Left kidney (tissue), 2 donors: ENCODE data around the gene G2E3. TPM values are rescaled to one million over a fixed set of nuclear protein-coding genes. Genes with fewer than 3 reads are reported as not detected.
"Not testable (repeated sequence)": the region's sequence is repeated elsewhere in the genome, so short reads cannot be mapped to it uniquely, and the experiment has no call there.

Experiments used
- DNase-seq: peaks from one replicate; pipeline ENCODE4 v3.0.0-alpha.2; 2013
- polyA plus RNA-seq: library from polyadenylated mRNA; unstranded; fragments of 120-200 nt; gene quantifications from one replicate; pipeline ENCODE4 v1.2.1, GENCODE V29; 2013; ENCODE audit not compliant: insufficient read length

Gene G2E3
- polyA plus RNA-seq, 1 donor = 39.0 TPM

GRCh38 chr14:30559638-30560091 lies 707 bp downstream of the G2E3 start:
- peak; percentile 33 for DNase-seq

GRCh38 chr14:30560581-30560980 lies 1.6 kb downstream of the G2E3 start:
- no peak for DNase-seq

GRCh38 chr14:30564235-30564867 lies 5.4 kb downstream of the G2E3 start:
- no peak for DNase-seq

DNA sequence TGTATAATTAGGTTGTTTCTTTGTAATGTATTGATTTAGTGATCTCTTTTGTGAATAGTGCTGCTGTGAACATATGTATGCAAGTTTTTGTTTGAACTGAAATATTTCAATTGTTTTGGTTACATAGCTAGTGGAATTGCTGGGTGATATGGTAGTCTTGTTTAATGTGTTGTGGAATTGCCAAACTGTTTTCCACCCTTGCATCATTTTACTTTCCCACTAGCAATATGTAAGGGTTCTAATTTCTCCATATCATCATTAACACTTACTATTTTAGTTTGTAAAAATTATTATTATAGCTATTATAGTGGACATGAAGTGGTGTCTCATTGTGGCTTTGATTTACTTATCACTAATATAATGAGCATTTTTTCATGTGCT lies 5.9 kb downstream of the G2E3 start:
- no peak for DNase-seq

- DNase-seq = no peak
These were observed 10.4 kb downstream of the G2E3 start for GRCh38 chr14:30569216-30569902.

GRCh38 chr14:30569903-30570226 lies 10.9 kb downstream of the G2E3 start:
- DNase-seq = no peak

GRCh38 chr14:30572237-30572636 lies 13.3 kb downstream of the G2E3 start:
- no peak for DNase-seq

- no peak for DNase-seq
These were observed 13.8 kb downstream of the G2E3 start for GRCh38 chr14:30572771-30573170.

GRCh38 chr14:30573226-30573814 lies 14.4 kb downstream of the G2E3 start:
- no peak for DNase-seq

DNA sequence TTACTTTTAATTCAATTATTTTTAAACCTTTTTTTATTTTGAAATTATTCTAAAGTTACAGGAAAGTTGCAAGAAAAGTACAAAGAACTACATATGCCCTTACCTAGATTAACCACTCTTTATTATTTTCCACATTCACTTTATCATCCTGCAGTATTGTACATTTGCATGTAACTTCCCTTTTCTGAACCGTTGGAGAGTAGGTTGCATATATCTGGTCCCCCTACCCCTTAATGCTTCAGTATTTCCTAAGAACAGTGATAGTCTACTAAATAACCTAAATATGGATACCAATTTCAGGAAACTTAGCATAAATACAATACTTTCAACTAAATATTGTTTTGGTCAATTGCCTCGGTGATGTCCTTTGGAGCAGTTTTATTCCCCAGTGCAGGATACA lies 15.0 kb downstream of the G2E3 start:
- no peak for DNase-seq

DNA sequence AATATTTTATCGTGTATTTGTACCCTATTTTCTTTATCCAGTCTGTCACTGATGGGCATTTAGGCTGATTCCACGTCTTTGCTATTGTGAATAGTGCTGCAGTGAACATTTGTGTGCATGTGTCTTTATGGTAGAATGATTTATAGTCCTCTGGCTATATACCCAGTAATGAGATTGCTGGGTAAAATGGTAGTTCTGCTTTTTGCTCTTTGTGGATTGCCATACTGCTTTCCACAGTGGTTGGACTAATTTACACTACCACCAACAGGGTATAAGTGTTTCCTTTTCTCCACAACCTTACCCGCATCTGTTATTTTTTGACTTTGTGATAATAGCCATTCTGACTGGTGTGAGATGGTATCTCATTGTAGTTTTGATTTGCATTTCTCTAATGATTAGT lies 15.8 kb downstream of the G2E3 start:
- not testable (repeated sequence) for DNase-seq

- DNase-seq = not testable (repeated sequence)
These were observed 17.4 kb downstream of the G2E3 start for GRCh38 chr14:30576333-30576732.

GRCh38 chr14:30580616-30581282 lies 21.8 kb downstream of the G2E3 start:
- DNase-seq = no peak

DNA sequence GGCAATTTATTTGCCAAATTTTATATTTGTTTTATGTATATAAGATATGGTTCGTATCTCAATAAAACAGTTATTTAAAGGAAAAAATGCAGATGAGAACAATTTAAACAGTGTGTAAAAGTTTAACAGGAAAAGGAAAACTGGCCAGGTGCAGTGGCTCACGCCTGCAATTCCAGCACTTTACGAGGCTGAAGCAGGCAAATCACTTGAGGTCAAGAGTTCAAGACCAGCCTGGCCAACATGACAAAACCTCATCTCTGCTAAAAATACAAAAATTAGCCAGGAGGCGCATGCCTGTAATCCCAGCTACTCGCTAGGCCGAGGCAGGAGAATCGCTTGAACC lies 22.3 kb downstream of the G2E3 start:
- DNase-seq = no peak

GRCh38 chr14:30582376-30582775 lies 23.4 kb downstream of the G2E3 start:
- DNase-seq = no peak

- DNase-seq = no peak
These were observed 25.2 kb downstream of the G2E3 start for GRCh38 chr14:30584058-30584630.

GRCh38 chr14:30585204-30585603 lies 26.2 kb downstream of the G2E3 start:
- no peak for DNase-seq

GRCh38 chr14:30587141-30587540 lies 28.2 kb downstream of the G2E3 start:
- DNase-seq = no peak

GRCh38 chr14:30588873-30589272 lies 29.9 kb downstream of the G2E3 start:
- no peak for DNase-seq

DNA sequence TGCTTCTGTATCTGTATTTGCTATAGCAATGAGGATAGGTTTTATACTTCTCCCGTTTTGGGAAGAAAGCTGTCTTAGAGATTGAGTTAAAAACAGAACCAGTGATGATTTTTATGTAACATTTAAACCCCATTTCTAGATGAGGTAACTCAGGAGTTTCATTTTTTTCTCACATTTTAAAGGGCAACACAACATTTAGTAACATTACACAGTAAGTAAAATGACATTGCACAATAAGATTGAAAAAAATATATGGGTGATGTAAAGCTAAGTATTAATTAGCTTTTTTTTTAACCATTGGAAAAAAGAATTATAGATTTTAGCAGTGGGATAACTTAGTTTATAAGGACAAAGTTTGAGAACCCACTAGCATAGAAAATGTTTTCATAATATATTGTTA lies 38.0 kb downstream of the G2E3 start:
- DNase-seq = no peak

DNA sequence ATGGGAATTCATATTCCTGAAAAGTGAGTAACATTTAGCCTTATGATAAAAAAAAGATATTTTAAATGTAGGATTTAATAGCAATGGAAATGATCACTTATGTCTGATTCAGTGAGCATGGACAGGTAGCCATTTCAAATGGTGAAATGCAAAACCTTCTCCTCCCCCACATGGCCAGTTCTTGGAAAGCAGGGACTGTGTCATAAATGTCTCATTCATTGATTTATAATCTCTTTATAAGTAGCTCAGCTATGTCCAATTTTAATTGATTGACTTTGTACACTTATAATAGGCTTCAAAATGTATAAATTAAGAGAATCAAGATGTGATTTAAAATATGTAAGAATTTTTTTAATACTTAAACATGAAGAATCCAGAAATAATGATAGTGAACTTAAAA lies 38.5 kb downstream of the G2E3 start:
- no peak for DNase-seq

- DNase-seq = no peak
These were observed 42.3 kb downstream of the G2E3 start for GRCh38 chr14:30600922-30601918.
